ENCODE data around the gene CORO2B.

GRCh38 chr15:68678746-68679145 is 100.0 kb downstream of the CORO2B start:
- TF ChIP-seq POLR2A (IDR thresholded peaks at IDR 0.05): no peak
- TF ChIP-seq, protein P1, sequence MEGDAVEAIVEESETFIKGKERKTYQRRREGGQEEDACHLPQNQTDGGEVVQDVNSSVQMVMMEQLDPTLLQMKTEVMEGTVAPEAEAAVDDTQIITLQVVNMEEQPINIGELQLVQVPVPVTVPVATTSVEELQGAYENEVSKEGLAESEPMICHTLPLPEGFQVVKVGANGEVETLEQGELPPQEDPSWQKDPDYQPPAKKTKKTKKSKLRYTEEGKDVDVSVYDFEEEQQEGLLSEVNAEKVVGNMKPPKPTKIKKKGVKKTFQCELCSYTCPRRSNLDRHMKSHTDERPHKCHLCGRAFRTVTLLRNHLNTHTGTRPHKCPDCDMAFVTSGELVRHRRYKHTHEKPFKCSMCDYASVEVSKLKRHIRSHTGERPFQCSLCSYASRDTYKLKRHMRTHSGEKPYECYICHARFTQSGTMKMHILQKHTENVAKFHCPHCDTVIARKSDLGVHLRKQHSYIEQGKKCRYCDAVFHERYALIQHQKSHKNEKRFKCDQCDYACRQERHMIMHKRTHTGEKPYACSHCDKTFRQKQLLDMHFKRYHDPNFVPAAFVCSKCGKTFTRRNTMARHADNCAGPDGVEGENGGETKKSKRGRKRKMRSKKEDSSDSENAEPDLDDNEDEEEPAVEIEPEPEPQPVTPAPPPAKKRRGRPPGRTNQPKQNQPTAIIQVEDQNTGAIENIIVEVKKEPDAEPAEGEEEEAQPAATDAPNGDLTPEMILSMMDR (IDR thresholded peaks at IDR 0.05): no peak
